ENCODE results near the gene IGF2BP1. TPM values are rescaled to one million over a fixed set of nuclear protein-coding genes. Genes with fewer than 3 reads are reported as not detected.

Gene IGF2BP1
- total RNA-seq, 1 experiment from 2014 or later: 0.02 TPM

GRCh38 chr17:49085565-49086315, 88.6 kb downstream of the IGF2BP1 start:
- no peak overlapping the region for H3K27ac Mint-ChIP-seq (ENCODE audit: low read depth, unreplicated experiment)
- H3K4me1 Mint-ChIP-seq (ENCODE audit: insufficient read depth, unreplicated experiment): no peaks in the 10 kb centered on the region
- ChIA-PET CTCF (interaction anchor here (0.5 to 0.6 kb wide), 3 partner anchors 148 to 730 kb away, joined by 3 read pairs; no protein-coding TSS in a partner anchor), POLR2A (no interaction called here)
- intact Hi-C loops (cut with micrococcal nuclease): no loop called here
- BruUV-seq (replicated peaks): no TSS peak
- H3K9me3 Mint-ChIP-seq (ENCODE audit: unreplicated experiment): no peaks in the 10 kb centered on the region
- no peaks in the 10 kb centered on the region for H3K36me3 Mint-ChIP-seq (ENCODE audit: insufficient read depth, unreplicated experiment)
- H3K27me3 Mint-ChIP-seq (ENCODE audit: insufficient read depth, unreplicated experiment): no peaks in the 10 kb centered on the region
- TF ChIP-seq CTCF (IDR thresholded peaks at IDR 0.05; ENCODE audit: unreplicated experiment): no peak
- DNase-seq (ENCODE audit: unreplicated experiment): no peak
- no peak overlapping the region for H3K4me3 Mint-ChIP-seq (ENCODE audit: unreplicated experiment)

- no peaks in the 10 kb centered on the region for H3K27me3 Mint-ChIP-seq (ENCODE audit: insufficient read depth, unreplicated experiment)
- DNase-seq (ENCODE audit: unreplicated experiment): no peak
- intact Hi-C loops (cut with micrococcal nuclease): no loop called here
- no peak overlapping the region for H3K27ac Mint-ChIP-seq (ENCODE audit: low read depth, unreplicated experiment)
- H3K4me1 Mint-ChIP-seq (ENCODE audit: insufficient read depth, unreplicated experiment): no peaks in the 10 kb centered on the region
- CTCF ChIA-PET: interaction anchor here (0.5 to 0.6 kb wide), 2 partner anchors 452 to 731 kb away, joined by 3 read pairs; no protein-coding TSS in a partner anchor
- no peak for TF ChIP-seq CTCF (IDR thresholded peaks at IDR 0.05; ENCODE audit: unreplicated experiment)
- no peaks in the 10 kb centered on the region for H3K36me3 Mint-ChIP-seq (ENCODE audit: insufficient read depth, unreplicated experiment)
- H3K9me3 Mint-ChIP-seq (ENCODE audit: unreplicated experiment): no peaks in the 10 kb centered on the region
- POLR2A ChIA-PET: interaction anchor here (0.6 to 1.3 kb wide), 2 partner anchors 16 to 19 kb away, joined by 3 to 4 read pairs; no protein-coding TSS in a partner anchor
- no peak overlapping the region for H3K4me3 Mint-ChIP-seq (ENCODE audit: unreplicated experiment)
- BruUV-seq (replicated peaks): no TSS peak
Measured at GRCh38 chr17:49086316-49086605, 89.1 kb downstream of the IGF2BP1 start.

GRCh38 chr17:49086649-49087048, 89.5 kb downstream of the IGF2BP1 start:
- CTCF ChIA-PET: interaction anchor here (1.0 kb wide), 1 partner anchor 408 kb away, joined by 3 read pairs; no protein-coding TSS in a partner anchor
- no peak for TF ChIP-seq CTCF (IDR thresholded peaks at IDR 0.05; ENCODE audit: unreplicated experiment)
- no TSS peak for BruUV-seq (replicated peaks)
- H3K9me3 Mint-ChIP-seq (ENCODE audit: unreplicated experiment): no peaks in the 10 kb centered on the region
- H3K4me3 Mint-ChIP-seq (ENCODE audit: unreplicated experiment): no peak overlapping the region
- intact Hi-C loops (cut with micrococcal nuclease): no loop called here
- no peak for DNase-seq (ENCODE audit: unreplicated experiment)
- H3K4me1 Mint-ChIP-seq (ENCODE audit: insufficient read depth, unreplicated experiment): no peaks in the 10 kb centered on the region
- POLR2A ChIA-PET: interaction anchor here (0.6 to 1.3 kb wide), 2 partner anchors 15 to 19 kb away, joined by 3 to 4 read pairs; no protein-coding TSS in a partner anchor
- H3K27ac Mint-ChIP-seq (ENCODE audit: low read depth, unreplicated experiment): no peak overlapping the region
- H3K27me3 Mint-ChIP-seq (ENCODE audit: insufficient read depth, unreplicated experiment): no peaks in the 10 kb centered on the region
- no peaks in the 10 kb centered on the region for H3K36me3 Mint-ChIP-seq (ENCODE audit: insufficient read depth, unreplicated experiment)

- Mint-ChIP-seq H3K27ac (ENCODE audit: low read depth, unreplicated experiment) (no peak overlapping the region), H3K36me3 (ENCODE audit: insufficient read depth, unreplicated experiment) (no peaks in the 10 kb centered on the region), H3K4me1 (ENCODE audit: insufficient read depth, unreplicated experiment) (peaks cover 6% of the 10 kb centered on the region), H3K9me3 (ENCODE audit: unreplicated experiment) (no peaks in the 10 kb centered on the region), H3K4me3 (ENCODE audit: unreplicated experiment) (no peak overlapping the region), H3K27me3 (ENCODE audit: insufficient read depth, unreplicated experiment) (no peaks in the 10 kb centered on the region)
- intact Hi-C loops (cut with micrococcal nuclease): no loop called here
- CTCF ChIA-PET: interaction anchor here (0.6 kb wide), 1 partner anchor 72 kb away, joined by 3 read pairs; no protein-coding TSS in a partner anchor
- no peak for DNase-seq (ENCODE audit: unreplicated experiment)
- BruUV-seq (replicated peaks): no TSS peak
- POLR2A ChIA-PET: no interaction called here
- no peak for TF ChIP-seq CTCF (IDR thresholded peaks at IDR 0.05; ENCODE audit: unreplicated experiment)
Measured at GRCh38 chr17:49089094-49089493, 91.9 kb downstream of the IGF2BP1 start.
